ENCODE measurements around the gene CERS6. TPM values are rescaled to one million over a fixed set of nuclear protein-coding genes. Genes with fewer than 3 reads are reported as not detected.
A peak's percentile ranks its signal among the peaks of the same experiment; 100 is the strongest.
"Not testable (repeated sequence)": the region's sequence is repeated elsewhere in the genome, so short reads cannot be mapped to it uniquely, and the experiment has no call there.

The CERS6 gene
- total and polyA plus RNA-seq, 3 donors from 2014 or later: 24.7 to 71.0 (median 59.4) TPM

GRCh38 chr2:168663993-168664392, 207.9 kb downstream of the CERS6 start:
- Histone ChIP-seq H3K9me3 (no peaks in the 10 kb centered on the region), H3K4me3 (no peak overlapping the region), H3K27me3 (no peaks in the 10 kb centered on the region), H3K36me3 (ENCODE audit: low read depth, missing control alignments) (no peaks in the 10 kb centered on the region), H3K27ac (peak overlapping the region; percentile 4 to 34), H3K4me1 (peaks cover 16% of the 10 kb centered on the region)
- intact Hi-C loops (cut with DNase I; ENCODE audit: low total_unique reads): no loop called here
- TF ChIP-seq CTCF (IDR thresholded peaks at IDR 0.05) (no peak), POLR2A (IDR thresholded peaks at IDR 0.05) (no peak)
- DNase-seq: no peak
- WGBS, 2 donors: 71 to 91% methylated on average over 3 of the region's 3 CpGs

- intact Hi-C loops (cut with DNase I; ENCODE audit: low total_unique reads); H3K27ac ChIP-seq; DNase-seq; H3K27me3 ChIP-seq; H3K4me3 ChIP-seq; H3K36me3 ChIP-seq (ENCODE audit: low read depth, missing control alignments); H3K9me3 ChIP-seq: not testable (repeated sequence)
- peaks cover 16% of the 10 kb centered on the region for H3K4me1 ChIP-seq
- 67 to 68% methylated on average over 3 of the region's 3 CpGs for WGBS, 2 donors
Measured at GRCh38 chr2:168664715-168665114, 208.6 kb downstream of the CERS6 start.

GRCh38 chr2:168666339-168666738, 210.3 kb downstream of the CERS6 start:
- TF ChIP-seq POLR2A (IDR thresholded peaks at IDR 0.05): no peak
- TF ChIP-seq CTCF (IDR thresholded peaks at IDR 0.05): no peak
- no peak overlapping the region for H3K4me3 ChIP-seq
- H3K27me3 ChIP-seq: no peaks in the 10 kb centered on the region
- no peaks in the 10 kb centered on the region for H3K36me3 ChIP-seq (ENCODE audit: low read depth, missing control alignments)
- peaks cover 10% of the 10 kb centered on the region for H3K4me1 ChIP-seq
- intact Hi-C loops (cut with DNase I; ENCODE audit: low total_unique reads): no loop called here
- 60 to 89% methylated on average over 1 of the region's 1 CpG for WGBS, 2 donors
- H3K27ac ChIP-seq: no peak overlapping the region
- H3K9me3 ChIP-seq: no peaks in the 10 kb centered on the region
- DNase-seq: no peak

GRCh38 chr2:168667156-168667555, 211.1 kb downstream of the CERS6 start:
- Histone ChIP-seq H3K4me3 (no peak overlapping the region), H3K36me3 (ENCODE audit: low read depth, missing control alignments) (no peaks in the 10 kb centered on the region), H3K4me1 (peaks cover 7% of the 10 kb centered on the region), H3K27ac (no peak overlapping the region), H3K9me3 (no peaks in the 10 kb centered on the region), H3K27me3 (no peaks in the 10 kb centered on the region)
- TF ChIP-seq POLR2A (IDR thresholded peaks at IDR 0.05): no peak
- TF ChIP-seq CTCF (IDR thresholded peaks at IDR 0.05): no peak
- DNase-seq: no peak
- 91 to 97% methylated on average over 3 of the region's 3 CpGs for WGBS, 2 donors
- intact Hi-C loops (cut with DNase I; ENCODE audit: low total_unique reads): no loop called here

GRCh38 chr2:168669151-168669550, 213.1 kb downstream of the CERS6 start:
- no peaks in the 10 kb centered on the region for H3K9me3 ChIP-seq
- H3K4me3 ChIP-seq: no peak overlapping the region
- no peak overlapping the region for H3K27ac ChIP-seq
- intact Hi-C loops (cut with DNase I; ENCODE audit: low total_unique reads): no loop called here
- DNase-seq: no peak
- TF ChIP-seq CTCF (IDR thresholded peaks at IDR 0.05) (no peak), POLR2A (IDR thresholded peaks at IDR 0.05) (no peak)
- peaks cover 5% of the 10 kb centered on the region for H3K4me1 ChIP-seq
- H3K27me3 ChIP-seq: no peaks in the 10 kb centered on the region
- H3K36me3 ChIP-seq (ENCODE audit: low read depth, missing control alignments): no peaks in the 10 kb centered on the region

Data from testis (tissue), 3 donors.